Hepatocyte (in vitro differentiated cells): ENCODE results near the gene FAM170B. TPM values are rescaled to one million over a fixed set of nuclear protein-coding genes. Genes with fewer than 3 reads are reported as not detected.
A peak's percentile ranks its signal among the peaks of the same experiment; 100 is the strongest.

Experiments used
- DNase-seq: peaks from one replicate; pipeline ENCODE4 v3.0.0-alpha.2; 2016; ENCODE audit warnings: low spot score
- H2AFZ ChIP-seq: fragments of 200-600 bp; sonication (generic); 2 replicates; pipeline ENCODE4 v1.6.0; 2016; ENCODE audit warnings: antibody characterized with exemption, mild to moderate bottlenecking
- H3K27ac ChIP-seq: fragments of 200-600 bp; sonication (generic); 2 replicates; pipeline ENCODE4 v1.5.1; 2016; ENCODE audit warnings: mild to moderate bottlenecking
- H3K27me3 ChIP-seq: fragments of 200-600 bp; sonication (generic); 2 replicates; pipeline ENCODE4 v1.6.1; 2016
- H3K36me3 ChIP-seq: fragments of 200-600 bp; sonication (generic); replicated peaks from 2 replicates; pipeline ENCODE4 v1.5.1; 2016; ENCODE audit warnings: low read depth; ENCODE audit not compliant: insufficient read depth
- H3K4me1 ChIP-seq: fragments of 200-600 bp; sonication (generic); 2 replicates; pipeline ENCODE4 v1.5.1; 2016; ENCODE audit warnings: mild to moderate bottlenecking, moderate library complexity; ENCODE audit not compliant: insufficient read depth
- H3K4me2 ChIP-seq: fragments of 200-600 bp; sonication (generic); 2 replicates; pipeline ENCODE4 v1.6.0; 2016
- H3K4me3 ChIP-seq: fragments of 200-600 bp; sonication (generic); 2 replicates; pipeline ENCODE4 v1.5.1; 2016; ENCODE audit warnings: mild to moderate bottlenecking
- H3K79me2 ChIP-seq: fragments of 200-600 bp; sonication (generic); 2 replicates; pipeline ENCODE4 v1.6.0; 2017; ENCODE audit warnings: mild to moderate bottlenecking
- H3K9me2 ChIP-seq: fragments of 200-600 bp; sonication (generic); replicated peaks from 2 replicates; pipeline ENCODE4 v1.6.0; 2017; ENCODE audit warnings: mild to moderate bottlenecking; ENCODE audit not compliant: insufficient read depth
- H3K9me3 ChIP-seq: fragments of 200-600 bp; sonication (generic); 2 replicates; pipeline ENCODE4 v1.5.1; 2016; ENCODE audit warnings: low read depth, mild to moderate bottlenecking
- H4K20me1 ChIP-seq: fragments of 200-600 bp; sonication (generic); 2 replicates; pipeline ENCODE4 v1.6.0; 2016; ENCODE audit warnings: mild to moderate bottlenecking; ENCODE audit not compliant: insufficient read depth, poor library complexity, severe bottlenecking
- CTCF ChIP-seq: fragments of 200-600 bp; sonication (generic); IDR thresholded peaks from 2 replicates; pipeline ENCODE4 v1.5.1; 2016; ENCODE audit warnings: antibody characterized with exemption, mild to moderate bottlenecking; ENCODE audit not compliant: poor library complexity
- EZH2 ChIP-seq: fragments of 200-600 bp; sonication (generic); IDR thresholded peaks from 2 replicates; pipeline ENCODE4 v1.6.1; 2016; ENCODE audit warnings: antibody characterized with exemption, mild to moderate bottlenecking, borderline replicate concordance
- EZH2phosphoT487 ChIP-seq: fragments of 200-600 bp; sonication (generic); IDR thresholded peaks from one replicate; pipeline ENCODE4 v1.6.1; 2018; ENCODE audit warnings: antibody characterized with exemption, mild to moderate bottlenecking, low read depth, moderate library complexity; ENCODE audit not compliant: unreplicated experiment, severe bottlenecking
- WGBS: methylation state at CpG from one replicate; pipeline ENCODE4 v1.1.6; 2016; ENCODE audit warnings: low lambda C conversion rate; ENCODE audit errors: missing lambda C conversion rate; 5-methylcytosine and 5-hydroxymethylcytosine counted together
- polyA plus RNA-seq: library from polyadenylated mRNA; unstranded; fragments of >200 nt; fragmentation: Nextera tagmentation; extraction: Ambion mirVana; gene quantifications from 2 replicates; pipeline ENCODE4 v1.2.1, GENCODE V29; 2016
- total RNA-seq: library from RNA; depleted of rRNA; stranded (reverse); fragments of >200 nt; gene quantifications from 2 replicates; pipeline ENCODE4 v1.2.3, GENCODE V29; 2014

The FAM170B gene
- total and polyA plus RNA-seq, 2 experiments from 2014 or later, result not detected

- no peaks in the 10 kb centered on the region for H3K9me3 ChIP-seq
- H3K4me1 ChIP-seq, result no peaks in the 10 kb centered on the region
- H2AFZ ChIP-seq, result no peak overlapping the region
- no peaks in the 10 kb centered on the region for H3K9me2 ChIP-seq
- H4K20me1 ChIP-seq, result no peaks in the 10 kb centered on the region
- 74% methylated on average over 5 of the region's 5 CpGs for WGBS
- H3K4me3 ChIP-seq, result no peak overlapping the region
- H3K4me2 ChIP-seq, result no peak overlapping the region
- H3K27me3 ChIP-seq, result peaks cover 13% of the 10 kb centered on the region
- DNase-seq, result no peak
- H3K79me2 ChIP-seq, result no peaks in the 10 kb centered on the region
- no peaks in the 10 kb centered on the region for H3K36me3 ChIP-seq
- no peak for TF ChIP-seq EZH2
- no peak for TF ChIP-seq EZH2phosphoT487
- no peak for TF ChIP-seq CTCF
- no peak overlapping the region for H3K27ac ChIP-seq
Measured at GRCh38 chr10:49162063-49162462, 28.2 kb upstream of the FAM170B start.

GRCh38 chr10:49161411-49161997, 27.7 kb upstream of the FAM170B start:
- no peak overlapping the region for H3K4me3 ChIP-seq
- no peaks in the 10 kb centered on the region for H4K20me1 ChIP-seq
- H3K36me3 ChIP-seq, result no peaks in the 10 kb centered on the region
- no peak overlapping the region for H3K4me2 ChIP-seq
- no peak for TF ChIP-seq EZH2phosphoT487
- TF ChIP-seq CTCF, result peak; percentile 50
- H3K9me2 ChIP-seq, result no peaks in the 10 kb centered on the region
- no peak overlapping the region for H2AFZ ChIP-seq
- H3K79me2 ChIP-seq, result no peaks in the 10 kb centered on the region
- no peaks in the 10 kb centered on the region for H3K4me1 ChIP-seq
- H3K9me3 ChIP-seq, result no peaks in the 10 kb centered on the region
- peaks cover 19% of the 10 kb centered on the region for H3K27me3 ChIP-seq
- peak; percentile 45 for DNase-seq
- 47% methylated on average over 8 of the region's 8 CpGs for WGBS
- H3K27ac ChIP-seq, result no peak overlapping the region

GRCh38 chr10:49160814-49161213, 27.0 kb upstream of the FAM170B start:
- Histone ChIP-seq H3K27me3 (peaks cover 23% of the 10 kb centered on the region), H3K36me3 (no peaks in the 10 kb centered on the region), H3K9me2 (no peaks in the 10 kb centered on the region), H3K79me2 (no peaks in the 10 kb centered on the region), H3K27ac (no peak overlapping the region), H3K9me3 (no peaks in the 10 kb centered on the region), H3K4me2 (no peak overlapping the region), H3K4me3 (no peak overlapping the region), H4K20me1 (no peaks in the 10 kb centered on the region), H2AFZ (no peak overlapping the region), H3K4me1 (no peaks in the 10 kb centered on the region)
- TF ChIP-seq EZH2, result no peak
- TF ChIP-seq EZH2phosphoT487, result no peak
- no peak for TF ChIP-seq CTCF
- WGBS, result 94% methylated on average over 5 of the region's 5 CpGs
- DNase-seq, result no peak

- Histone ChIP-seq H3K4me2 (no peak overlapping the region), H3K27ac (no peak overlapping the region), H3K9me3 (no peaks in the 10 kb centered on the region), H3K27me3 (peaks cover 26% of the 10 kb centered on the region), H4K20me1 (no peaks in the 10 kb centered on the region), H3K4me3 (no peak overlapping the region), H3K79me2 (no peaks in the 10 kb centered on the region), H3K4me1 (no peaks in the 10 kb centered on the region), H3K36me3 (no peaks in the 10 kb centered on the region), H3K9me2 (no peaks in the 10 kb centered on the region), H2AFZ (no peak overlapping the region)
- no peak for TF ChIP-seq CTCF
- WGBS, result 90% methylated on average over 5 of the region's 5 CpGs
- no peak for DNase-seq
Measured at GRCh38 chr10:49160110-49160509, 26.3 kb upstream of the FAM170B start.
